Measurements from ENCODE around the gene PPCDC.

Gene PPCDC

DNA sequence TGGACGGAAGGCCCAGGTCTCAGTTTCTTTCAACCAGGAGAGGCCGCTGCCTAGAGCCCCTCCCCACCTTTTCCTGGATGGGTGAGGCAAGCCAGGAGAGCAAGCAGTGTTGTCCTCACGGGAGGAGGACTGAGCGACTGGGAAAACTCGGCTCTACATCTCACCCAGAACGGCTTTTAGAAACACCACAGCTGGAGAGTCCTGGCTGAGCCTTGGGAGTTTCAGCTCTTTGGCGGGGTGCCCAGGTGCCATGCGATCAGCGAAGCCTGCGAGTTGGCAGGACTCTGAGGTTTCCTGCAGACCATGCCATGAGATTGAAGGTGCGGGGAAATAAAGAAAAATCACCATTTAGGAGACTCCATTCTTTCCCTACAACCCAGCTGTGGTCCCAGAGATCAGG is 26.0 kb downstream of the PPCDC start:
- Histone ChIP-seq H3K36me3 (ENCODE audit: control insufficient read depth, insufficient read depth, low read length) (peaks cover 13% of the 10 kb centered on the region), H3K9ac (ENCODE audit: low read depth, low read length) (no peak overlapping the region), H3K27me3 (ENCODE audit: control insufficient read depth, insufficient read depth, low read length) (no peaks in the 10 kb centered on the region), H3K4me1 (ENCODE audit: control insufficient read depth, insufficient read depth, low read length) (peaks cover 6% of the 10 kb centered on the region), H3K4me3 (ENCODE audit: low read depth, low read length) (no peak overlapping the region), H3K9me3 (ENCODE audit: control insufficient read depth, insufficient read depth, low read length) (no peaks in the 10 kb centered on the region)

DNA sequence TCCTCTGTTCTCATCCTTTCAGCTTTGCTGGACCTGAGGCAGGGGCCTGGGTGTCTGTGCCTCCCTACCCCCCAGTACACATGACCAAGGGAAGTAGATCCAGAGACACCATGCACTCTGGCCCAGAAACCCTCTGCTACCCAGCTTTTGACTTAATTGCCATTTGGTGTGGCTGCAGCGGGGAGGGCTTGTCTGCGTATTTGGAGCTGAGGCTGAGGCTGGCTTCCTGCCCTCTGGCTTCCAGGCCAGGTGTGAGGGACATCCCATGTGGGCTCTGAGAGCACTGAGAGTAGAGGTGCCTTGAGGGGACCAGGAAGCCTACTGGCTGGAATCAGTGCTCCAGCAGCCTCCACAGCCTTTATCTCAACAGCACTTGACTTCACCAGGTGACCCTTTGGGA is 26.9 kb downstream of the PPCDC start:
- H3K4me1 ChIP-seq (ENCODE audit: control insufficient read depth, insufficient read depth, low read length) = peaks cover 6% of the 10 kb centered on the region
- H3K4me3 ChIP-seq (ENCODE audit: low read depth, low read length) = no peak overlapping the region
- H3K9me3 ChIP-seq (ENCODE audit: control insufficient read depth, insufficient read depth, low read length) = no peaks in the 10 kb centered on the region
- no peaks in the 10 kb centered on the region for H3K27me3 ChIP-seq (ENCODE audit: control insufficient read depth, insufficient read depth, low read length)
- H3K9ac ChIP-seq (ENCODE audit: low read depth, low read length) = no peak overlapping the region
- peaks cover 9% of the 10 kb centered on the region for H3K36me3 ChIP-seq (ENCODE audit: control insufficient read depth, insufficient read depth, low read length)

DNA sequence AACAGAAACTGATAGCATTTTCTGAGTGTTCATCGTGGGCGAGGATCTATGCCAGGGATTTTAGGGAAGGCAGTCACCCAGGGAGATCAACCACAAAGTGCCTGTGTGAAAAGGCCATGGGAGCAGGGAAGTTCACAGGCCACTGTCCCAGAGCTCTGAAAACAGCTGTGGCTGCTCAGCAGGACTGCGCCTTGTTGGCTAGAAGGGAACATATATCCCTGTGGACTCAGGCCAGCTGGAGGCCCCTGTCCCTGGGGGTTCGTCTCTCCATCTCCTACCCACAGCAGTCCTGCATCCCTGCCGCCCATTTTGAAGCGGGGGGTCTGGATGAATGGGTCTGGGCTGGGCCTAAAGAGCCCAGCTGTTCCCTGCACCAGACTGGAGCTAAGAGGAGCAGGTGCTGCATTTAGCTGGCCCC is 27.8 kb downstream of the PPCDC start:
- H3K4me1 ChIP-seq (ENCODE audit: control insufficient read depth, insufficient read depth, low read length) = peaks cover 6% of the 10 kb centered on the region
- no peak overlapping the region for H3K4me3 ChIP-seq (ENCODE audit: low read depth, low read length)
- peaks cover 9% of the 10 kb centered on the region for H3K36me3 ChIP-seq (ENCODE audit: control insufficient read depth, insufficient read depth, low read length)
- no peaks in the 10 kb centered on the region for H3K27me3 ChIP-seq (ENCODE audit: control insufficient read depth, insufficient read depth, low read length)
- H3K9ac ChIP-seq (ENCODE audit: low read depth, low read length) = no peak overlapping the region
- no peaks in the 10 kb centered on the region for H3K9me3 ChIP-seq (ENCODE audit: control insufficient read depth, insufficient read depth, low read length)

DNA sequence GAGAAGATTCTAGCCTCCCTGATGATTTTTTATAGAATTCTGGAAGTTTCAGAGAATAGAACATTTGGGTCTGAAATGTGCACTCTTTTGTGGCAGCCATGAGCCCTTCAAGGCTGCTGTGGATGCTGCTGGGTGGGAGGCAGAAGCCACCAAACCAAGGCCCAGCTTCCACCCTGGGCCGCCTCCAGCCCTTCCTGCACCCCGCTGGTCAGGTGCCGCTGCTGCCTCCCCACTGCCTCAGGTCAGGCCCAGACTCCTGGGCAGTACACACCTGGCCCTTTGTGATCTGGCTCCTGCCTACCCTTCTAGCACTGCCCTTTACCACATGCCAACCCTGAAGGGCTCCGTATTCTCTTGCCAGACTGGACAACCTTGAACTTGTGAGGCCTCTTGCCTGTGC is 28.3 kb downstream of the PPCDC start:
- no peaks in the 10 kb centered on the region for H3K27me3 ChIP-seq (ENCODE audit: control insufficient read depth, insufficient read depth, low read length)
- peaks cover 6% of the 10 kb centered on the region for H3K4me1 ChIP-seq (ENCODE audit: control insufficient read depth, insufficient read depth, low read length)
- H3K36me3 ChIP-seq (ENCODE audit: control insufficient read depth, insufficient read depth, low read length) = peaks cover 9% of the 10 kb centered on the region
- no peak overlapping the region for H3K4me3 ChIP-seq (ENCODE audit: low read depth, low read length)
- no peak overlapping the region for H3K9ac ChIP-seq (ENCODE audit: low read depth, low read length)
- H3K9me3 ChIP-seq (ENCODE audit: control insufficient read depth, insufficient read depth, low read length) = no peaks in the 10 kb centered on the region

DNA sequence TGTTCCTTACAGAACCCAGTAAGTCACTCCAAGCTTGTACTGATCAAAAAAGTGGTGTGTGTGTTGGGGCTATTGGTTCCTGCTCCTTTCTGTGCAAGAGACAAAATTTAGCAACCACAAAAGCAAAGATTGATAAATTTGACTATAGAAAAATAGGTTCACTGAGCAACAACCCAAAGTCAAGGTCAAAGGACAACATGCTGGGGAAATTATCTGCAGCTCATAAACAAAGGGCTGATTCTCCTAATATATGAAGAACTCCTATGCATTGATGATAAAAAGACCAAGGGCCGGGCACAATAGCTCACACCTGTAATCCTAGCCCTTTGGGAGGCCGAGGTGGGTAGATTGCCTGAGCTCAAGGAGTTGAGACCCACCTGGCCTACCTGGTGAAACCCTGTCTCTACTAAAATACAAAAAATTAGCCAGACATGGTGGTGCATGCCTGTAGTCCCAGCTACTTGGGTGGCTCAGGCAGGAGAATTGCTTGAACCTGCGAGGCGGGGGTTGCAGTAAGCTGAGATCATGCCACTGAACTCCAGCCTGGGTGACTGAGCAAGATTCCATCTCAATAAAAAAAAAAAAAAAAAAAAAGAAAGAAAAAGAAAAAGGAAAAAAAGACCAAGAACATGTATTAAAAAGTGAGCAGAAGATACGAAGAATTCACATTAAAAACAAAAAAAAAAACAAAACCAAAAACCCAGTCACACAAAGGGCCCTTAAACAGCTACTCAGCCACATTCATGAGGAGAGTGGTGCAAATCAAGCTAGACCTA is 29.8 kb downstream of the PPCDC start:
- H3K9ac ChIP-seq (ENCODE audit: low read depth, low read length) = no peak overlapping the region
- no peak overlapping the region for H3K4me3 ChIP-seq (ENCODE audit: low read depth, low read length)
- no peaks in the 10 kb centered on the region for H3K27me3 ChIP-seq (ENCODE audit: control insufficient read depth, insufficient read depth, low read length)
- peaks cover 6% of the 10 kb centered on the region for H3K36me3 ChIP-seq (ENCODE audit: control insufficient read depth, insufficient read depth, low read length)
- no peaks in the 10 kb centered on the region for H3K4me1 ChIP-seq (ENCODE audit: control insufficient read depth, insufficient read depth, low read length)
- H3K9me3 ChIP-seq (ENCODE audit: control insufficient read depth, insufficient read depth, low read length) = no peaks in the 10 kb centered on the region

DNA sequence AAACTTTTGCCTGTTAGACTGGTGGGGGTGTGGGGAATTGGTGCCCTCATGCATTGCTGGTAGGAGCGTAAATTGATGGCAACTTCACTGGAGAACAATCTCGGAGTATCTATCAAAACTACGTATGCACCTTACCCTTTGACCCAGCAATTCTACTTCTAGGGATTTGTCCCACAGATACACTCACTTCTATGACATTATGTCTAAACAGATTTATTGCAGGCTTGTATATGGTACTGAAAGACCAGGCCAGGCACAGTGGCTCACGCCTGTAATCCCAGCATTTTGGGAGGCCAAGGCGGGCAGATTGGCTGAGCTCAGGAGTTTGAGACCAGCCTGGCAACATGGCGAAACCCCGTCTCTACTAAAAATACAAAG is 30.3 kb downstream of the PPCDC start:
- Histone ChIP-seq H3K36me3 (ENCODE audit: control insufficient read depth, insufficient read depth, low read length) (peaks cover under 1% of the 10 kb centered on the region), H3K4me1 (ENCODE audit: control insufficient read depth, insufficient read depth, low read length) (no peaks in the 10 kb centered on the region), H3K9me3 (ENCODE audit: control insufficient read depth, insufficient read depth, low read length) (no peaks in the 10 kb centered on the region), H3K9ac (ENCODE audit: low read depth, low read length) (no peak overlapping the region), H3K27me3 (ENCODE audit: control insufficient read depth, insufficient read depth, low read length) (no peaks in the 10 kb centered on the region), H3K4me3 (ENCODE audit: low read depth, low read length) (no peak overlapping the region)

DNA sequence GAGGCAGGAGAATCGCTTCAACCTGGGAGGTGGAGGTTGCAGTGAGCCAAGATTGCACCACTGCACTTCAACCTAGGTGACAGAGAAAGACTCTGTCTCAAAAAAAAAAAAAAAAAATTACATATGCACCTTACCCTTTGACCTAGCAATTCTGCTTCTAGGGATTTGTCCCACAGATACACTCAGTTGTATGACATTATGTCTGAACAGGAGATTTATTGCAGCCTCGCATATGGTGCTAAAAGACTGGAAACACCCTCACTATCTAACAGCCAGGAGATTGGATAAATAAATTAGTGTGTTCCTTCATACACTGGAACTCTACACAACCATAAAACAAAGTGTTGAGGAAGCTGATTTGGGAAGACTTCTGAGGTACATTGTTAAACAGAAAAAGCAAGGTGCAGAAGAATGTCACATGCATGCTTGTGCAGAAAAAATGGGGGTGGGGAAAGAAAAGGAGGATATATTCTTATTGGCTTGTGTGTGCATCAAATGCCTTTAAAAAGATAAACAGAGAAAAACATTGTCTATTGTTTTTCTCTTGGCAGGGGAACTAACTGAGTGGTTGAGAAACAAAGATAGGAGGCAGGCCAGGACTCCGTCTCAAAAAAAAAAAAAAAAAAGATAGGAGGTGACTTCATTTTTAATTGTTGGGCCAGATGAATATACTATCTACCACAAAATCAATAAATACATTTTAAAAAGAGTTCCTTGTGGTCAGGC is 30.9 kb downstream of the PPCDC start:
- no peaks in the 10 kb centered on the region for H3K36me3 ChIP-seq (ENCODE audit: control insufficient read depth, insufficient read depth, low read length)
- no peaks in the 10 kb centered on the region for H3K4me1 ChIP-seq (ENCODE audit: control insufficient read depth, insufficient read depth, low read length)
- H3K4me3 ChIP-seq (ENCODE audit: low read depth, low read length) = no peak overlapping the region
- no peak overlapping the region for H3K9ac ChIP-seq (ENCODE audit: low read depth, low read length)
- H3K9me3 ChIP-seq (ENCODE audit: control insufficient read depth, insufficient read depth, low read length) = no peaks in the 10 kb centered on the region
- H3K27me3 ChIP-seq (ENCODE audit: control insufficient read depth, insufficient read depth, low read length) = no peaks in the 10 kb centered on the region

DNA sequence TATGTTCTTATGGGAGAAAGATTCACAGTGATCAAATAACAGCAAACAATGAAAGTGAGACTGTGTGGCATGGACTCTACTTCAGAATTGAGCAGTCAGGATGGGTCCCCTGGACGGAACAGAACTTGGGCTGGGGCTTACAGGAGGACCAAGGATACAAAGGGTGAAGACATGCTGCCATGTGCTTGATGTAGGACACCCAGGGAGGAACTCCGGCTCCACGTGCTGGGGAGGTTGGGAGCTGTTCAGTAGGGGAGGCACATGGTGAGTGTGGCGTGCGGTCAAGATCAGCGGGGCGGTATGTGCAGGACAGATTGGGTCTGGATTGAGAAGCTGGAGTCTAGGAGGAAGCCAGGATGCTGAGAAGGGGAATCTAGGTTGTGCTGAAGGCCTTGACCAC is 32.6 kb downstream of the PPCDC start:
- H3K4me1 ChIP-seq (ENCODE audit: control insufficient read depth, insufficient read depth, low read length) = no peaks in the 10 kb centered on the region
- H3K9me3 ChIP-seq (ENCODE audit: control insufficient read depth, insufficient read depth, low read length) = no peaks in the 10 kb centered on the region
- no peaks in the 10 kb centered on the region for H3K36me3 ChIP-seq (ENCODE audit: control insufficient read depth, insufficient read depth, low read length)
- H3K4me3 ChIP-seq (ENCODE audit: low read depth, low read length) = no peak overlapping the region
- no peak overlapping the region for H3K9ac ChIP-seq (ENCODE audit: low read depth, low read length)
- no peaks in the 10 kb centered on the region for H3K27me3 ChIP-seq (ENCODE audit: control insufficient read depth, insufficient read depth, low read length)

DNA sequence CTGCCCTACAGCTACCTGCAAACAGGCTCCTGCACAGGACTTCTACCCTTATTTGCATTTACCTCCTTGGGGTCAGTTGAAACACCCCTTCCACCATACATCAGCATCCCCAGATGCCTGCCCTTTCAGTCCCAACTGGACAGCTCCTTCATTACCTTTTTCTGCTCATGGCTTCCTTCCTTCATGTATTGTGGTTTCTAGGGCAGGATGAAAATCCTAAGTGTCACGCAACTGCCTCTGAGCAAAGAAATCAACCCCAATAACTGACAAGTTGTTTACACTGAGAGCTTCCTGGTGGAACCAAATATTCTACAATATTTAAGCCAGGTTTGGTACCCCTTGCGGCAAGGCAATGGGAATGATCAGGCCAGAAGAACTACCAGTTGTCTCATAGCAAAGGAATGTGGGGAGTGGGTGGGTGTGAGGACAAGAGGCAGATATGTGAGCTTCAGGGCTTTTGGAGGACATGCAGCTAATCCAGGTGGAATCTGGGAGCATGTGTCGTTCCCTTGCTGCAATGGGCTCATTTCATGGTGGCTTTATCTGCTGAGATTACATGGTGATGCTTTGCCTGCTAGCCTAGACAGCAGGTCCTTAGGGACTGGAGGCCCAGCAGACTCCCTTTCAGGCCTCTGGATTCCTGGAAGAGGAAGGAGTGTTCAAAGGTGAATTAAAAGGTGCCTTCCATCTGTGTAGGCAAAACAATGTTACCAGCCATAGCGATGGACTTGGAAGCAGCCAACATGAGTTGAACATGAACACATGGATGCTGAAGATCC is 34.9 kb downstream of the PPCDC start:
- H3K9me3 ChIP-seq (ENCODE audit: control insufficient read depth, insufficient read depth, low read length) = no peaks in the 10 kb centered on the region
- no peaks in the 10 kb centered on the region for H3K4me1 ChIP-seq (ENCODE audit: control insufficient read depth, insufficient read depth, low read length)
- H3K4me3 ChIP-seq (ENCODE audit: low read depth, low read length) = no peak overlapping the region
- no peak overlapping the region for H3K9ac ChIP-seq (ENCODE audit: low read depth, low read length)
- no peaks in the 10 kb centered on the region for H3K36me3 ChIP-seq (ENCODE audit: control insufficient read depth, insufficient read depth, low read length)
- no peaks in the 10 kb centered on the region for H3K27me3 ChIP-seq (ENCODE audit: control insufficient read depth, insufficient read depth, low read length)

DNA sequence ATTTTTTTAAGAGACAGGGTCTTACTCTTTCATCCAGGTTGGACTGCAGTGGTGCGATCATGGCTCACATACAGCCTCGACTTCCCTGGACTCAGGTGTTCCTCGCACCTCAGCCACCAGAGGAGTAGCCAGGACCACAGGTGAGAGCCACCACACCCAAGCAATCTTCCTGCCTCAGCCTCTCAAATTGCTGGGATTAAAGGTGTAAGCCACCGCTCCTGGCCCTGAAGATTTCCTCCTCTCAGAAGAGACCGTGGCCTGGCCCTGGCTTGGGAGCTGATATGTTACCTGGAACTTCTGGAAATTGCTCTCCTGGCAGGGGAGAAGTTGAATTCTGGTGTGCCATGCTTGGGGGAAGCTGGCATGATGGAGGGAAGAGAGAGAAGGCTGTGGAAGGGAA is 36.2 kb downstream of the PPCDC start:
- no peaks in the 10 kb centered on the region for H3K27me3 ChIP-seq (ENCODE audit: control insufficient read depth, insufficient read depth, low read length)
- H3K4me1 ChIP-seq (ENCODE audit: control insufficient read depth, insufficient read depth, low read length) = no peaks in the 10 kb centered on the region
- H3K4me3 ChIP-seq (ENCODE audit: low read depth, low read length) = no peak overlapping the region
- no peaks in the 10 kb centered on the region for H3K9me3 ChIP-seq (ENCODE audit: control insufficient read depth, insufficient read depth, low read length)
- H3K9ac ChIP-seq (ENCODE audit: low read depth, low read length) = no peak overlapping the region
- H3K36me3 ChIP-seq (ENCODE audit: control insufficient read depth, insufficient read depth, low read length) = no peaks in the 10 kb centered on the region

DNA sequence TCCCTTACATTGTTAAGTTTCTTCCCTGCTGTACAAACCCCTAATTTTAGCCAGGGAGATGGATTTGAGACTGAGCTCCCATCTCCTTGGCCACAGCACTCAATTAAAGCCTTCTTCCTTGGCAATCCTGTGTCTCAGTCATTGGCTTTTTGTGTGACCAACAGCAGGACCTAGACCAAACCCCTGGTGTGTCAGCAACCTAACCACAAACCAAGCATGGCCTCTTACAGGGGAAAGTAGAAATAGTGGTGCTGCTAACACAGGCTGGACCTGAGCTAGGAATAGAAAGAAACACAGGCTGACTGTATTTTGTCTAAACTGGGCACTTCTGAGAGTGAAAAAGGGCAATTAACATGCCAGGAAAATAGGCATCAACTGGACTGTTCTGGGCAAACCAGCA is 37.9 kb downstream of the PPCDC start:
- H3K27me3 ChIP-seq (ENCODE audit: control insufficient read depth, insufficient read depth, low read length) = no peaks in the 10 kb centered on the region
- no peaks in the 10 kb centered on the region for H3K36me3 ChIP-seq (ENCODE audit: control insufficient read depth, insufficient read depth, low read length)
- H3K9me3 ChIP-seq (ENCODE audit: control insufficient read depth, insufficient read depth, low read length) = no peaks in the 10 kb centered on the region
- H3K4me1 ChIP-seq (ENCODE audit: control insufficient read depth, insufficient read depth, low read length) = peaks cover 2% of the 10 kb centered on the region
- no peak overlapping the region for H3K9ac ChIP-seq (ENCODE audit: low read depth, low read length)
- H3K4me3 ChIP-seq (ENCODE audit: low read depth, low read length) = no peak overlapping the region
